Mesendoderm (in vitro differentiated cells): ENCODE measurements around the gene CCND1.

ENCODE experiments used
- DNase-seq: peaks from one replicate; pipeline ENCODE4 v3.0.0; 2013
- H2AK5ac ChIP-seq: 2 replicates; pipeline ENCODE4 v1.6.1; 2013; ENCODE audit warnings: low read length, inconsistent platforms
- H2BK120ac ChIP-seq: 2 replicates; pipeline ENCODE4 v1.6.1; 2013; ENCODE audit warnings: low read depth, mild to moderate bottlenecking, low read length, moderate library complexity, mixed read lengths
- H2BK15ac ChIP-seq: replicated peaks from 2 replicates; pipeline ENCODE4 v1.6.1; 2013; ENCODE audit warnings: low read depth, mild to moderate bottlenecking, moderate library complexity
- H2BK5ac ChIP-seq: 2 replicates; pipeline ENCODE4 v1.6.1; 2013; ENCODE audit warnings: low read length, inconsistent platforms
- H3K18ac ChIP-seq: 2 replicates; pipeline ENCODE4 v1.6.1; 2013; ENCODE audit warnings: mild to moderate bottlenecking, low read length, mixed read lengths
- H3K23ac ChIP-seq: one replicate; pipeline ENCODE4 v1.6.1; 2013; ENCODE audit warnings: low read length
- H3K27ac ChIP-seq: 2 replicates; pipeline ENCODE4 v1.5.1; 2013; ENCODE audit warnings: low read depth, mild to moderate bottlenecking, inconsistent platforms, low read length, moderate library complexity
- H3K27me3 ChIP-seq: 2 replicates; pipeline ENCODE4 v1.6.1; 2013; ENCODE audit warnings: low read length, control low read depth, mild to moderate bottlenecking, inconsistent platforms; ENCODE audit not compliant: insufficient read depth, poor library complexity
- H3K36me3 ChIP-seq: 2 replicates; pipeline ENCODE4 v1.6.1; 2013; ENCODE audit warnings: low read length, inconsistent platforms; ENCODE audit not compliant: control insufficient read depth, insufficient read depth
- H3K4ac ChIP-seq: one replicate; pipeline ENCODE4 v1.6.1; 2013; ENCODE audit warnings: low read depth, mild to moderate bottlenecking, low read length, moderate library complexity
- H3K4me1 ChIP-seq: 2 replicates; pipeline ENCODE4 v1.6.1; 2013; ENCODE audit warnings: low read depth, low read length, inconsistent platforms; ENCODE audit not compliant: control insufficient read depth
- H3K4me2 ChIP-seq: 2 replicates; pipeline ENCODE4 v1.6.1; 2013; ENCODE audit warnings: low read length
- H3K4me3 ChIP-seq: 2 replicates; pipeline ENCODE4 v1.5.1; 2013; ENCODE audit warnings: mild to moderate bottlenecking, low read length
- H3K56ac ChIP-seq: one replicate; pipeline ENCODE4 v1.6.1; 2013; ENCODE audit warnings: low read length
- H3K79me1 ChIP-seq: 2 replicates; pipeline ENCODE4 v1.6.1; 2013; ENCODE audit warnings: low read length, inconsistent platforms
- H3K79me2 ChIP-seq: 2 replicates; pipeline ENCODE4 v1.6.1; 2013; ENCODE audit warnings: mild to moderate bottlenecking, low read length; ENCODE audit not compliant: control insufficient read depth, insufficient read depth
- H3K9ac ChIP-seq: 2 replicates; pipeline ENCODE4 v1.6.1; 2013; ENCODE audit warnings: low read length, inconsistent platforms
- H4K5ac ChIP-seq: one replicate; pipeline ENCODE4 v1.6.1; 2013; ENCODE audit warnings: low read length
- H4K8ac ChIP-seq: one replicate; pipeline ENCODE4 v1.6.1; 2013; ENCODE audit warnings: low read depth, mild to moderate bottlenecking, control low read depth, low read length, moderate library complexity
- WGBS: extraction: QIAGEN DNeasy Blood & Tissue Kit; methylation state at CpG from one replicate; pipeline ENCODE4 v1.1.7; 2013; ENCODE audit warnings: low lambda C conversion rate, missing lambda C conversion rate; ENCODE audit not compliant: insufficient coverage; ENCODE audit errors: extremely low coverage; 5-methylcytosine and 5-hydroxymethylcytosine counted together

CCND1 gene

GRCh38 chr11:69699213-69699612 is 58.3 kb downstream of the CCND1 start:
- H3K4me3 ChIP-seq = no peak overlapping the region
- H3K56ac ChIP-seq = peak overlapping the region; percentile 27
- no peak overlapping the region for H4K5ac ChIP-seq
- no peaks in the 10 kb centered on the region for H3K79me1 ChIP-seq
- H2AK5ac ChIP-seq = no peak overlapping the region
- no peaks in the 10 kb centered on the region for H3K4me1 ChIP-seq
- H3K4ac ChIP-seq = no peak overlapping the region
- H2BK15ac ChIP-seq = no peak overlapping the region
- H3K27me3 ChIP-seq = no peaks in the 10 kb centered on the region
- H2BK5ac ChIP-seq = no peak overlapping the region
- H3K79me2 ChIP-seq = no peaks in the 10 kb centered on the region
- no peak overlapping the region for H3K23ac ChIP-seq
- no peaks in the 10 kb centered on the region for H3K36me3 ChIP-seq
- WGBS = no CpG with 5 or more reads among the region's 13 CpGs
- no peak overlapping the region for H3K27ac ChIP-seq
- no peak overlapping the region for H4K8ac ChIP-seq
- no peak overlapping the region for H3K18ac ChIP-seq
- DNase-seq = no peak
- H2BK120ac ChIP-seq = no peak overlapping the region
- no peak overlapping the region for H3K4me2 ChIP-seq
- H3K9ac ChIP-seq = no peak overlapping the region

- Histone ChIP-seq H2BK15ac (no peak overlapping the region), H3K23ac (no peak overlapping the region), H2BK120ac (no peak overlapping the region), H4K5ac (no peak overlapping the region), H3K27ac (no peak overlapping the region), H3K56ac (peak overlapping the region; percentile 68), H3K79me2 (no peaks in the 10 kb centered on the region), H3K4me3 (no peak overlapping the region), H3K27me3 (peaks cover 2% of the 10 kb centered on the region), H3K9ac (no peak overlapping the region), H3K4me1 (no peaks in the 10 kb centered on the region), H3K4me2 (peak overlapping the region; percentile 35), H4K8ac (no peak overlapping the region), H3K18ac (no peak overlapping the region), H3K36me3 (no peaks in the 10 kb centered on the region), H2AK5ac (no peak overlapping the region), H2BK5ac (no peak overlapping the region), H3K4ac (no peak overlapping the region), H3K79me1 (no peaks in the 10 kb centered on the region)
- WGBS = no CpG with 5 or more reads among the region's 20 CpGs
- peak; percentile 91 for DNase-seq
Measured at GRCh38 chr11:69700278-69701140, 59.6 kb downstream of the CCND1 start.

- Histone ChIP-seq H4K8ac (no peak overlapping the region), H3K4ac (peak overlapping the region; percentile 2), H2AK5ac (no peak overlapping the region), H3K9ac (peak overlapping the region; percentile 56), H3K79me2 (no peaks in the 10 kb centered on the region), H3K23ac (peak overlapping the region; percentile 17), H2BK5ac (no peak overlapping the region), H2BK120ac (peak overlapping the region; percentile 29), H3K4me1 (no peaks in the 10 kb centered on the region), H3K27me3 (peaks cover 2% of the 10 kb centered on the region), H3K79me1 (no peaks in the 10 kb centered on the region), H3K4me2 (peak overlapping the region; percentile 58), H3K36me3 (no peaks in the 10 kb centered on the region), H3K18ac (peak overlapping the region; percentile 82), H3K56ac (peak overlapping the region; percentile 79), H4K5ac (no peak overlapping the region), H2BK15ac (no peak overlapping the region), H3K4me3 (no peak overlapping the region), H3K27ac (no peak overlapping the region)
- peak; percentile 67 for DNase-seq
- WGBS = no CpG with 5 or more reads among the region's 35 CpGs
Measured at GRCh38 chr11:69702239-69702691, 61.3 kb downstream of the CCND1 start.

DNA sequence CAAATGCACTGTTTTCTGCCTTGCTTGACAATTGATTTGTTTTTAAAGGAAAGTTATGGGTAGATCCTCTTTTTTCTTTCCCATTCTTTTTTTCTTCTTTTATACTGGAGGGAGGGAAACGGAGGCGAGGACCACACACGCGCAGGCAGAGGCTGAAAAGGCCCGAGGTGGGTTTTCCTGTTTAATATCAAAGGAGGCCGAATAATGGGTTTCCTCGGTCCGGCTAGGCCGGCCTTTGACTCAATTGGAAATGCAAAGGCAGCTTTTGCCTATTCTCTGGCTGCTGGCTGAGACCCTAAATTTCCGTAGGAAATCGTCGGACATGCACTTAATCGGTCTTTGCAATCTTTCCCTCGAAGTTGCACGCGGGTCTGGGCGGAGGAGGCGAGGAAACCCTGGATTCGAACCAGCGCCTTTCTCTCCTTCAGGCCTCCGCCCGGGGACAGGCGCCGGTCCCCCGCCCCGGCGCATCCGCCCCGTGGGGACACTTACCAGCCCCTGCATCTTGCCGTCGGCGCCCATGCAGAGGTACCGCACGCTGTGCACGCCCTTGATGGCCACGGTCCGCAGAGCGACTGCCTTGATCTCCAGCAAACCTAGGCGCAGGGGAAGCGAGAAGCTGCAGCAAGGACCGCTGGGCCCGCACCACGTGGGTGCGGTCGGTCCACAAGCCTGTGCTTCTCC is 62.0 kb downstream of the CCND1 start:
- Histone ChIP-seq H3K4ac (no peak overlapping the region), H3K79me2 (no peaks in the 10 kb centered on the region), H4K8ac (no peak overlapping the region), H3K36me3 (no peaks in the 10 kb centered on the region), H3K4me2 (peak overlapping the region; percentile 47), H3K27ac (no peak overlapping the region), H3K27me3 (peaks cover 2% of the 10 kb centered on the region), H3K18ac (no peak overlapping the region), H3K4me3 (no peak overlapping the region), H3K56ac (peak overlapping the region; percentile 64), H2BK15ac (no peak overlapping the region), H2BK120ac (no peak overlapping the region), H2BK5ac (no peak overlapping the region), H3K4me1 (no peaks in the 10 kb centered on the region), H4K5ac (no peak overlapping the region), H2AK5ac (no peak overlapping the region), H3K9ac (peak overlapping the region; percentile 30), H3K79me1 (no peaks in the 10 kb centered on the region), H3K23ac (peak overlapping the region; percentile 95)
- DNase-seq = peak; percentile 56
- no CpG with 5 or more reads among the region's 45 CpGs for WGBS

GRCh38 chr11:69703453-69703767 is 62.5 kb downstream of the CCND1 start:
- Histone ChIP-seq H3K79me1 (no peaks in the 10 kb centered on the region), H3K27me3 (peaks cover 2% of the 10 kb centered on the region), H4K5ac (no peak overlapping the region), H3K18ac (no peak overlapping the region), H2AK5ac (no peak overlapping the region), H3K4me3 (no peak overlapping the region), H2BK15ac (no peak overlapping the region), H3K4ac (no peak overlapping the region), H3K56ac (peak overlapping the region; percentile 64), H3K9ac (no peak overlapping the region), H3K79me2 (no peaks in the 10 kb centered on the region), H3K23ac (no peak overlapping the region), H2BK5ac (no peak overlapping the region), H2BK120ac (no peak overlapping the region), H3K27ac (no peak overlapping the region), H3K4me2 (peak overlapping the region; percentile 47), H4K8ac (no peak overlapping the region), H3K36me3 (no peaks in the 10 kb centered on the region), H3K4me1 (no peaks in the 10 kb centered on the region)
- DNase-seq = no peak
- no CpG with 5 or more reads among the region's 34 CpGs for WGBS
